Uterus (tissue), 4 donors: ENCODE measurements around the gene RNF13. TPM values are rescaled to one million over a fixed set of nuclear protein-coding genes. Genes with fewer than 3 reads are reported as not detected.

Experiments
- DNase-seq, 2 donors: peaks; one replicate each; pipeline ENCODE4 v3.0.0-alpha.2; 2019 to 2020
- H3K27ac ChIP-seq, 2 donors: fragments of 200-600 bp; sonication (generic); 1 replicate in 1 of 2; 2 replicates in 1 of 2; pipeline ENCODE4 v1.5.1; 2016 to 2018
- H3K27me3 ChIP-seq, 2 donors: fragments of 200-600 bp; sonication (generic); one replicate each; pipeline ENCODE4 v1.5.1; 2018 to 2019; ENCODE audit warnings: control low read depth in 1 of 2
- H3K36me3 ChIP-seq, 2 donors: fragments of 200-600 bp; sonication (generic); one replicate each; pipeline ENCODE4 v1.5.1; 2019; ENCODE audit warnings: control low read depth in 1 of 2
- H3K4me1 ChIP-seq, 2 donors: fragments of 200-600 bp; sonication (generic); one replicate each; pipeline ENCODE4 v1.5.1; 2018 to 2019; ENCODE audit warnings: control low read depth in 1 of 2
- H3K4me3 ChIP-seq, 2 donors: fragments of 200-600 bp; sonication (generic); 1 replicate in 1 of 2; 2 replicates in 1 of 2; pipeline ENCODE4 v1.5.1; 2018 to 2019; ENCODE audit warnings: mild to moderate bottlenecking in 1 of 2
- H3K9me3 ChIP-seq, 2 donors: fragments of 200-600 bp; sonication (generic); one replicate each; pipeline ENCODE4 v1.5.1; 2019; ENCODE audit warnings: control low read depth in 1 of 2
- POLR2A ChIP-seq, 2 donors: fragments of 450-650 bp; IDR thresholded peaks; one replicate each; pipeline ENCODE4 v1.6.1; 2016; ENCODE audit warnings: antibody characterized with exemption in 2 of 2, mild to moderate bottlenecking in 1 of 2, moderate library complexity in 1 of 2
- intact Hi-C: fragments of 100-400 bp; cut with DNase I; formaldehyde crosslinking; loops from one replicate; pipeline ENCODE4 v1.15.1; 2023; ENCODE audit warnings: low total_unique reads
- total RNA-seq, 4 donors: library from RNA; depleted of rRNA in 3 of 4; stranded (reverse); fragments of >200 nt in 3 of 4; gene quantifications; one replicate each; pipeline versions ENCODE4 v1.1.0 to v1.2.4, GENCODE V29; 2014 to 2023
- TF ChIP-seq, protein P1 (sequence below), 4 experiments: fragments of 200-600 bp in 2 of 4; fragments of 450-650 bp in 2 of 4; sonication (generic) in 2 of 4; IDR thresholded peaks; one replicate each; pipeline ENCODE4 v1.5.1; 2016 to 2019; ENCODE audit warnings: antibody characterized with exemption in 4 of 4, mild to moderate bottlenecking in 2 of 4, moderate library complexity in 1 of 4
- donor health status: DM: yes; HTN: yes; CAD: no.

Gene RNF13
- total RNA-seq, 4 donors from 2014 or later = 108 to 131 (median 113) TPM

DNA sequence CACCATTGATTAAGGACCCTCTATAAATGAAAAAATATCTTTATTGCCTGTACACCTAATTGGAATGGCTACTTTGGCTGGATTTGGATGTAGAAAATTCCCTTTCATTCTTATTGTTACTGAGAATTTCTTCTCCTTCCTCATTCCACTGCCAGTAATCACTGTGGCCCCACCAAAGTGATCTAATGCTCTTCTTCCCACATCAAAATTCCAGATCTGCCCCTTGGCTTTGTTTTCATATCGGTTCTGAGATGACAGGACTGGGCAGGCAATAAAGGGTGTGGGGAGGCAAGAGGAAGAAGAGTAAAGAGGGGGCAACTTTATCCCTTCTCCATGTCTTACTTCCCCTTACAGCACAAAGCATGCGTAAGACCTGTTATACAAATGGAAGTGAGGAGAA, 22.7 kb upstream of the RNF13 start:
- H3K4me3 ChIP-seq = no peak overlapping the region
- H3K27me3 ChIP-seq = no peaks in the 10 kb centered on the region
- no peaks in the 10 kb centered on the region for H3K4me1 ChIP-seq
- no peak for TF ChIP-seq POLR2A (IDR thresholded peaks at IDR 0.05)
- TF ChIP-seq, protein P1, sequence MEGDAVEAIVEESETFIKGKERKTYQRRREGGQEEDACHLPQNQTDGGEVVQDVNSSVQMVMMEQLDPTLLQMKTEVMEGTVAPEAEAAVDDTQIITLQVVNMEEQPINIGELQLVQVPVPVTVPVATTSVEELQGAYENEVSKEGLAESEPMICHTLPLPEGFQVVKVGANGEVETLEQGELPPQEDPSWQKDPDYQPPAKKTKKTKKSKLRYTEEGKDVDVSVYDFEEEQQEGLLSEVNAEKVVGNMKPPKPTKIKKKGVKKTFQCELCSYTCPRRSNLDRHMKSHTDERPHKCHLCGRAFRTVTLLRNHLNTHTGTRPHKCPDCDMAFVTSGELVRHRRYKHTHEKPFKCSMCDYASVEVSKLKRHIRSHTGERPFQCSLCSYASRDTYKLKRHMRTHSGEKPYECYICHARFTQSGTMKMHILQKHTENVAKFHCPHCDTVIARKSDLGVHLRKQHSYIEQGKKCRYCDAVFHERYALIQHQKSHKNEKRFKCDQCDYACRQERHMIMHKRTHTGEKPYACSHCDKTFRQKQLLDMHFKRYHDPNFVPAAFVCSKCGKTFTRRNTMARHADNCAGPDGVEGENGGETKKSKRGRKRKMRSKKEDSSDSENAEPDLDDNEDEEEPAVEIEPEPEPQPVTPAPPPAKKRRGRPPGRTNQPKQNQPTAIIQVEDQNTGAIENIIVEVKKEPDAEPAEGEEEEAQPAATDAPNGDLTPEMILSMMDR (IDR thresholded peaks at IDR 0.05) = no peak
- H3K9me3 ChIP-seq = no peaks in the 10 kb centered on the region
- no peak for DNase-seq
- H3K36me3 ChIP-seq = no peaks in the 10 kb centered on the region
- intact Hi-C loops = no loop called here
- H3K27ac ChIP-seq = no peak overlapping the region

DNA sequence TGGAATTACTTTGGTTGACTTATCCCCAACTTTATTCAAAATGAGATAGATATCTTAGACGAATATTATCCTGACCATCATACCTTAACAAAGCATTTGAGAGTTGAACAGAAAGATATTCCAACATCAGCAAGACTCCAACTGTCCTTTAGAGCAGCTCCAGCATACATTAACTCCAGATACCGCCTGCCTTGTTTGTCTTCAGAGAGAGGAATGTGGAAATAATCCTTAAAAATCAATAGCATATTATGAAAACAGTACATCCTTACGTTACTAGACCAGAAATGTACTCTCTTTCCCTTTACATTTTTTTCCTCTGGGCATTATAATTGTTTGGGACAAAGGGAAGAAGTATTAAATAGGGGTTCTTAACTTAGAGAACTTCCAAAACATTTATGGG, 22.3 kb upstream of the RNF13 start:
- intact Hi-C loops = no loop called here
- H3K4me3 ChIP-seq = no peak overlapping the region
- H3K27me3 ChIP-seq = no peaks in the 10 kb centered on the region
- TF ChIP-seq, protein P1 (IDR thresholded peaks at IDR 0.05) = no peak
- TF ChIP-seq POLR2A (IDR thresholded peaks at IDR 0.05) = no peak
- H3K9me3 ChIP-seq = no peaks in the 10 kb centered on the region
- H3K36me3 ChIP-seq = no peaks in the 10 kb centered on the region
- DNase-seq = no peak
- no peaks in the 10 kb centered on the region for H3K4me1 ChIP-seq
- no peak overlapping the region for H3K27ac ChIP-seq

DNA sequence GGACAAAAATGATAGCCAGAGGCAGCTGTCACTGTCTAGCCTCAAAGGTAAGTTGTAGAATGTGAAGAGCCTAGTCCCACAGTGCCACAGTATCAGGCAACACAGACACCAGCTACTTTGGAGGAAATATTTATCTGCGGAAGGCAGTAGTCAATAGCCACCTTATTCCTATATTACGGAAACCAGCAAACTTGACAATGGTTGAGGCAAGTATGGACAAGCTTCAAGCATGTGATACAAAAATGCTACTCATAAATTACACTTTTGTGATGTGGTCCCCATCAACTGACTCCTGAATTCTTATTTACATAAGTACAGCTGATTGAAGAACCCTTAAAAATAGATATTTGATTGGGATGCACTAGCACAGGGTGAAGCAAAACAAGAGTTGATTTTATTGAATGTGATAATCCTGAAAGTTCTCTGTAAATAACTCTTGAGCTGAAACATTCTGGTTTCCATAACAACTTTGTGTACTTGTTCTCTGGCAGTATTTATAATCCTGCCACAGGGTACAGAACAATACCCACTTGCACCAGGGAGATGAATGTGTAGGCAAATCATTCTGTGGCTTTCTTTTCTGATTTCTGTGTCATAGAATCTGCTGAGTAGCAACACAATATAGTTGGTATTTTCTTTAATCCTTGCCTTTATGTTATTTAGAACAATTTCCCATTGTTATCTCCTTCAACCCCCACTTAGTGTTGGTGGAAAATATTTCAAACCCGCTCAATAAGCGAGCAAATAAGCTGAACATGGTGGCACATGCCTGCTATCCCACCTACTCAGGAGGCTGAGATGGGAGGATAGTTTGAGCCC, 20.4 kb upstream of the RNF13 start, which contains the start of gene ANKUB1:
TSS of gene ANKUB1 (minus strand) at position 103 of the 819 bp plus-strand sequence. CDS start 188 bp downstream, outside the sequence.
- H3K36me3 ChIP-seq = no peaks in the 10 kb centered on the region
- intact Hi-C loops = no loop called here
- no peaks in the 10 kb centered on the region for H3K27me3 ChIP-seq
- H3K9me3 ChIP-seq = no peaks in the 10 kb centered on the region
- H3K4me3 ChIP-seq = no peak within 1 kb of the TSS
- DNase-seq = no peak
- H3K27ac ChIP-seq = no peak within 1 kb of the TSS
- TF ChIP-seq, protein P1 (IDR thresholded peaks at IDR 0.05) = no peak
- TF ChIP-seq POLR2A (IDR thresholded peaks at IDR 0.05) = no peak
- H3K4me1 ChIP-seq = no peaks in the 10 kb centered on the region

DNA sequence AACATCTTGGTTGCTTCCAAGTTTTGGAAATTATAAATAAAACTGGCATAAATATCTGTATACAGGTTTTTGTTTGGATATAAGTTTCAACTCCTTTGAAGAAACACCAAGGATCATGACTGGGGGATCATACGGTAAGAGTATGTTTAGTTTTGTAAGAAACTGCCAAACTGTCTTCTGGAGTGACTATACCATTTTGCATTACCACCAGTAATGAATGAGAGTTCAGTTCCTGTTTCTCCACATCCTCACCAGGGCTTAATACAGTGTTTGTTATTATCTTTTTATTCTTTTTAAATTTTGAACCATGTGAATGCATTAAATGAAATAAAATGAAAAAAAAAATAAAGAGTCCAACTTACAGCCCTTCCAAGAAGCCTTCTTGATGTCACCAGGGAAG, 17.0 kb upstream of the RNF13 start:
- H3K4me1 ChIP-seq = no peaks in the 10 kb centered on the region
- no peaks in the 10 kb centered on the region for H3K36me3 ChIP-seq
- no peak for DNase-seq
- no peaks in the 10 kb centered on the region for H3K9me3 ChIP-seq
- no peaks in the 10 kb centered on the region for H3K27me3 ChIP-seq
- no peak overlapping the region for H3K27ac ChIP-seq
- TF ChIP-seq, protein P1 (IDR thresholded peaks at IDR 0.05) = no peak
- no peak for TF ChIP-seq POLR2A (IDR thresholded peaks at IDR 0.05)
- no peak overlapping the region for H3K4me3 ChIP-seq
- intact Hi-C loops = no loop called here

DNA sequence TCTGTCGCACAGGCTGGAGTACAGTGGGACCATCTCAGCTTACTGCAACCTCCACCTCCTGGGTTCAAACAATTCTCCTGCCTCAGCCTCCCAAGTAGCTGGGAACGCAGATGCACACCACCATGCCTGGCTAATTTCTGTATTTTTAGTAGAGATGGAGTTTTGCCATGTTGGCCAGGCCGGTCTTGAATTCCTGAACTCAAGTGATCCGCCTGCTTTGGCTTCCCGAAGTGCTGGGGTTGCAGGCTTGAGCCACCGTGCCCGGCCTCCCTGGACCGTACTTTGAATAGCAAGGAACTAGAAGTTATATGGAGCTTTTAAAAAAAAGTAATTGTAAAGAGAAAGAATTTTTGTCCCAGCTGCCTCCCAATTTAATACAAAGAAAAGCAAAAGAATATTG, 12.3 kb upstream of the RNF13 start:
- Histone ChIP-seq H3K4me1 (no peaks in the 10 kb centered on the region), H3K9me3 (no peaks in the 10 kb centered on the region), H3K36me3 (no peaks in the 10 kb centered on the region), H3K27ac (no peak overlapping the region), H3K4me3 (no peak overlapping the region), H3K27me3 (no peaks in the 10 kb centered on the region)
- TF ChIP-seq POLR2A (IDR thresholded peaks at IDR 0.05) = no peak
- TF ChIP-seq, protein P1 (IDR thresholded peaks at IDR 0.05) = no peak
- DNase-seq = no peak
- intact Hi-C loops = no loop called here
